PFSK-1 (cell line): ENCODE results near the gene PUDP.

Experiments used
- FOXP2 ChIP-seq: optimal IDR thresholded peaks from 2 replicates; pipeline ENCODE3; 2011; ENCODE audit warnings: borderline replicate concordance, control low read depth, inconsistent platforms; ENCODE audit not compliant: insufficient read depth; ENCODE audit errors: extremely low read length, extremely low read depth
- POLR2AphosphoS5 ChIP-seq: IDR thresholded peaks from 2 replicates; pipeline ENCODE4 v1.6.1; 2012; ENCODE audit warnings: low read depth, mild to moderate bottlenecking, control low read depth, low read length, moderate library complexity
- SIN3A ChIP-seq: IDR thresholded peaks from 2 replicates; pipeline ENCODE4 v1.6.1; 2012; ENCODE audit warnings: mild to moderate bottlenecking, low read length, moderate library complexity, borderline replicate concordance; ENCODE audit not compliant: insufficient read depth
- TAF1 ChIP-seq: IDR thresholded peaks from 2 replicates; pipeline ENCODE4 v1.6.1; 2012; ENCODE audit warnings: low read length, control low read depth, borderline replicate concordance; ENCODE audit not compliant: insufficient read depth
- TF ChIP-seq, protein P1 (sequence below), 2 experiments: IDR thresholded peaks; 2 replicates each; pipeline versions ENCODE4 v1.6.1 to v1.8.0; 2011 to 2012; ENCODE audit warnings: low read depth in 2 of 2, low read length in 2 of 2, control low read depth in 1 of 2, inconsistent platforms in 1 of 2, mild to moderate bottlenecking in 1 of 2, moderate library complexity in 1 of 2; ENCODE audit not compliant: insufficient read depth in 1 of 2

PUDP gene

DNA sequence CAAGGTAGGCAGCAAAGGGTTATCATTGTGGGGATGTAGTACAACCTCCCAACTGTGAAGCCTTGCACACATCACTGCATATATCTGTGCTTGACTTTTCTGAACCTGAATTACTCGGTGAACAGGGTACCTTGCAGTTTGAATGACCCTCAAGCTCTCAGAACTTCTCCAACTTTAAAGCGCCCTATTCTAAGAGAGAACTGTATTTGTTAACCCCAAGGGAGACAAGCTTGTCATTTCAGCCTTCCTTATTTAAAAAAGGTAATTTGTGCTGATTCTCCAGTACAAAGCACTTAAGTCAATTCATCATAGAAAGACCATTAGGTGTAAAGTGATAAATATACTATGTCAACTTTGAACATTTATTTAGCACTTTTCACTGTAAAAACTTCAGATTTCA is 122.5 kb downstream of the PUDP start:
- TF ChIP-seq, protein P1, sequence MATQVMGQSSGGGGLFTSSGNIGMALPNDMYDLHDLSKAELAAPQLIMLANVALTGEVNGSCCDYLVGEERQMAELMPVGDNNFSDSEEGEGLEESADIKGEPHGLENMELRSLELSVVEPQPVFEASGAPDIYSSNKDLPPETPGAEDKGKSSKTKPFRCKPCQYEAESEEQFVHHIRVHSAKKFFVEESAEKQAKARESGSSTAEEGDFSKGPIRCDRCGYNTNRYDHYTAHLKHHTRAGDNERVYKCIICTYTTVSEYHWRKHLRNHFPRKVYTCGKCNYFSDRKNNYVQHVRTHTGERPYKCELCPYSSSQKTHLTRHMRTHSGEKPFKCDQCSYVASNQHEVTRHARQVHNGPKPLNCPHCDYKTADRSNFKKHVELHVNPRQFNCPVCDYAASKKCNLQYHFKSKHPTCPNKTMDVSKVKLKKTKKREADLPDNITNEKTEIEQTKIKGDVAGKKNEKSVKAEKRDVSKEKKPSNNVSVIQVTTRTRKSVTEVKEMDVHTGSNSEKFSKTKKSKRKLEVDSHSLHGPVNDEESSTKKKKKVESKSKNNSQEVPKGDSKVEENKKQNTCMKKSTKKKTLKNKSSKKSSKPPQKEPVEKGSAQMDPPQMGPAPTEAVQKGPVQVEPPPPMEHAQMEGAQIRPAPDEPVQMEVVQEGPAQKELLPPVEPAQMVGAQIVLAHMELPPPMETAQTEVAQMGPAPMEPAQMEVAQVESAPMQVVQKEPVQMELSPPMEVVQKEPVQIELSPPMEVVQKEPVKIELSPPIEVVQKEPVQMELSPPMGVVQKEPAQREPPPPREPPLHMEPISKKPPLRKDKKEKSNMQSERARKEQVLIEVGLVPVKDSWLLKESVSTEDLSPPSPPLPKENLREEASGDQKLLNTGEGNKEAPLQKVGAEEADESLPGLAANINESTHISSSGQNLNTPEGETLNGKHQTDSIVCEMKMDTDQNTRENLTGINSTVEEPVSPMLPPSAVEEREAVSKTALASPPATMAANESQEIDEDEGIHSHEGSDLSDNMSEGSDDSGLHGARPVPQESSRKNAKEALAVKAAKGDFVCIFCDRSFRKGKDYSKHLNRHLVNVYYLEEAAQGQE (IDR thresholded peaks at IDR 0.05; ENCODE audit: insufficient read depth in 1 of 2, low read depth in 2 of 2, low read length in 2 of 2) = no peak
- no peak for TF ChIP-seq POLR2AphosphoS5
- no peak for TF ChIP-seq TAF1
- TF ChIP-seq FOXP2 = no peak
- no peak for TF ChIP-seq SIN3A

DNA sequence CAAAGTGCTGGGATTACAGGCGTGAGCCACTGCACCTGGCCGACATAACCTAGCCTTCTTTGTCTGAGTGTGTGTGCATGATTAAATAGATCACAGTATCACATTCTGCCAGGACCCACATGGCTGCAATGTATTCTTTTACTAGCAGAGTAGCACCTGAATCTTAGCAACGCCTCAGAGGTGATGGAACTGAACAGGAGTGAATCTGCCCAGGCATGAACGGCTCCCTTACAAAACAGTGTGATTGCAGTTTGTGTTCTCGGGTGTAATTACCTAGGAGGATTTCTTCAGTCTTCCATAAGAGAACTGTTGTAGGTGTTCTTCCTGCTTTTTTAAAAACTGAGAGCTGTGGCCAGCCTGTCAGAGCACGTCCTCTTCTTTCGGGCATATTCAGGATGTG is 123.1 kb downstream of the PUDP start:
- no peak for TF ChIP-seq SIN3A

DNA sequence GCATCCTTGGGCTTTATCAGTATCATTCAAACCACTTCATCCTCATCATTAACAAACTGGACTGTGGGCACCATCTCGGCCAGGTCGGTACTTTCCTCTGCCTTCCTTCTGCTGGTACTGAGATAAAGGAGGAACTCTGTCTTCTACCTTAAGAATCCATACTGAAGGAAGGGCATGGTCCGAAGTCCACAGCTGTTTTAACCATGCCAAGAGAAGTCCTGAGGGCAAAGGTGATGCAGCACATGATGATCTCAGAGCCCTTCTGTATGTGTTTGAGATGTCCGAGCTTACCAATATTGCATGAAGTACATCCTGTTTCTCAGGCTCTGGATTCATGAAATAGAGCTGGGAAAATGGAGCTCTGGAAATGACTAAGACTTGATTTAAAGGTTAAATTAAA is 126.0 kb downstream of the PUDP start:
- TF ChIP-seq FOXP2 (no peak), SIN3A (no peak)
- TF ChIP-seq, protein P1 (IDR thresholded peaks at IDR 0.05; ENCODE audit: insufficient read depth in 1 of 2, low read depth in 2 of 2, low read length in 2 of 2) = no peak

DNA sequence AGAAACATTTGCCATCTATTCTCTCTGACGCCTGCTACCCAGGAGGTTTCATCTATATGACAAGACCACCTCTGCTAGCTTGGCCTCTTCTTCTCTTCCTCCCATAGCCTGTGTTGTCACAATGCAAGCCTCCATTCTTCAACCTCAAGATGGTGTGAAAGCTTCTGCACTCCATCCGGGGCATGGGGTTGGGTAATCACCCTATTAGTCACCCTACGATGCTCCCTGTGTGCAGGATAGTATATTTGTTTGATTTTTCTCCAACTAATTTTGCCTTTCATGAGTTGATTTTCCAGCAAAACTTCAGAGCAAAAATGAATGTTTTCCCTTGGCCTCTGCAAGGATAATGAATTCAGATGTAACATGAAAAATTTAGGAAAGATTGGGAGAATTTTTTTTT is 128.4 kb downstream of the PUDP start:
- TF ChIP-seq POLR2AphosphoS5 = no peak
- TF ChIP-seq FOXP2 = no peak
- TF ChIP-seq, protein P1 (IDR thresholded peaks at IDR 0.05; ENCODE audit: insufficient read depth in 1 of 2, low read depth in 2 of 2, low read length in 2 of 2) = no peak
- no peak for TF ChIP-seq TAF1
- TF ChIP-seq SIN3A = no peak
